22Rv1 (cell line): ENCODE data around the gene JMJD1C.

Experiments
- CTCF ChIP-seq: fragments of 450-650 bp; IDR thresholded peaks from 2 replicates; pipeline ENCODE4 v1.5.1; 2017; ENCODE audit warnings: mild to moderate bottlenecking
- ZFX ChIP-seq: fragments of 450-650 bp; IDR thresholded peaks from 2 replicates; pipeline ENCODE4 v1.6.1; 2017; ENCODE audit warnings: antibody characterized with exemption, borderline replicate concordance

GRCh38 chr10:63452524-63452923 lies 13.3 kb downstream of the JMJD1C start:
- no peak for TF ChIP-seq CTCF
- no peak for TF ChIP-seq ZFX
